Gastrocnemius medialis (tissue), 4 donors: Measurements from ENCODE around the gene TEX19. TPM values are rescaled to one million over a fixed set of nuclear protein-coding genes. Genes with fewer than 3 reads are reported as not detected.

ENCODE experiments used
- ATAC-seq, 2 donors: fragments of 150-250 bp; one replicate each; pipeline ENCODE4 v1.9.1; 2016
- DNase-seq, 2 donors: peaks; one replicate each; pipeline ENCODE4 v3.0.0-alpha.2; 2019
- H3K27ac ChIP-seq, 4 donors: fragments of 200-600 bp; sonication (generic); 1 replicate in 1 of 4; 2 replicates in 3 of 4; pipeline ENCODE4 v1.5.1; 2016 to 2018; ENCODE audit warnings: mild to moderate bottlenecking in 2 of 4, moderate library complexity in 1 of 4
- H3K27me3 ChIP-seq, 3 donors: fragments of 200-600 bp; sonication (generic) in 2 of 3; 1 replicate in 1 of 3; 2 replicates in 2 of 3; pipeline versions ENCODE4 v1.5.1 to v1.6.0; 2016 to 2019; ENCODE audit warnings: mild to moderate bottlenecking in 1 of 3, moderate library complexity in 1 of 3
- H3K36me3 ChIP-seq, 2 donors: fragments of 200-600 bp; sonication (generic) in 1 of 2; one replicate each; pipeline ENCODE4 v1.5.1; 2017 to 2018
- H3K4me1 ChIP-seq, 2 donors: fragments of 200-600 bp; sonication (generic) in 1 of 2; one replicate each; pipeline ENCODE4 v1.5.1; 2016 to 2017; ENCODE audit warnings: mild to moderate bottlenecking in 2 of 2
- H3K4me3 ChIP-seq, 4 donors: fragments of 200-600 bp; sonication (generic) in 3 of 4; 1 replicate in 1 of 4; 2 replicates in 3 of 4; pipeline ENCODE4 v1.5.1; 2016 to 2019; ENCODE audit warnings: mild to moderate bottlenecking in 2 of 4
- H3K9me3 ChIP-seq, 3 donors: fragments of 200-600 bp; sonication (generic) in 2 of 3; 1 replicate in 1 of 3; 2 replicates in 2 of 3; pipeline ENCODE4 v1.5.1; 2016 to 2019
- CTCF ChIP-seq, 5 experiments: fragments of 450-650 bp in 3 of 5; fragments of 200-600 bp in 2 of 5; sonication (generic) in 2 of 5; IDR thresholded peaks in 4 of 5; conservative IDR thresholded peaks in 1 of 5; 1 replicate in 4 of 5; 2 replicates in 1 of 5; pipeline ENCODE4 v1.5.1; 2016 to 2019; ENCODE audit warnings: antibody characterized with exemption in 5 of 5, mild to moderate bottlenecking in 3 of 5, moderate library complexity in 3 of 5
- POLR2A ChIP-seq, 2 donors: fragments of 450-650 bp; IDR thresholded peaks; one replicate each; pipeline ENCODE4 v1.6.1; 2017; ENCODE audit warnings: antibody characterized with exemption in 2 of 2, mild to moderate bottlenecking in 2 of 2, moderate library complexity in 2 of 2
- in situ Hi-C, 4 donors: fragments of 200-750 bp; cut with MboI; loops; one replicate each; pipeline versions ENCODE4 v1.15.0 to v1.8.0; 2017; ENCODE audit warnings: low sequenced_read_pairs in 4 of 4
- intact Hi-C: fragments of 100-400 bp; cut with DNase I; formaldehyde crosslinking; loops from one replicate; pipeline ENCODE4 v1.15.1; 2023; ENCODE audit warnings: low total_unique reads
- total RNA-seq, 4 donors: library from RNA; depleted of rRNA; stranded (reverse); fragments of >200 nt; gene quantifications; one replicate each; pipeline versions ENCODE4 v1.1.0 to v1.2.3, GENCODE V29; 2016

TEX19 gene
- total RNA-seq, 4 donors from 2014 or later, result 0.40 TPM; not detected in 3

GRCh38 chr17:82316651-82317393 is 42.2 kb upstream of the TEX19 start:
- intact Hi-C loops (no loop called here), in situ Hi-C loops (no loop called here)
- Histone ChIP-seq H3K4me3 (no peak overlapping the region), H3K9me3 (no peaks in the 10 kb centered on the region), H3K27ac (no peak overlapping the region), H3K36me3 (no peaks in the 10 kb centered on the region), H3K27me3 (peaks cover 17 to 29% (median 22%) of the 10 kb centered on the region in 3 donors), H3K4me1 (no peaks in the 10 kb centered on the region)
- DNase-seq (no peak), ATAC-seq (no peak)
- no peak for TF ChIP-seq POLR2A (IDR thresholded peaks at IDR 0.05)
- no peak for TF ChIP-seq CTCF (IDR thresholded peaks at IDR 0.05 in 4 of 5, conservative IDR thresholded peaks at IDR 0.05 in 1 of 5)

GRCh38 chr17:82317394-82318168 is 41.5 kb upstream of the TEX19 start, which contains the start of gene CD7:
Gene CD7 (minus strand): TSS chr17:82317608. CDS start chr17:82317495, 113 bp downstream.
- Histone ChIP-seq H3K36me3 (no peaks in the 10 kb centered on the region), H3K4me1 (no peaks in the 10 kb centered on the region), H3K27ac (no peak within 1 kb of the TSS), H3K9me3 (no peaks in the 10 kb centered on the region), H3K4me3 (no peak within 1 kb of the TSS), H3K27me3 (peaks cover 17 to 29% (median 22%) of the 10 kb centered on the region in 3 donors)
- ATAC-seq (no peak), DNase-seq (no peak)
- in situ Hi-C loops, result no loop called here
- TF ChIP-seq POLR2A (IDR thresholded peaks at IDR 0.05) (no peak), CTCF (IDR thresholded peaks at IDR 0.05 in 4 of 5, conservative IDR thresholded peaks at IDR 0.05 in 1 of 5) (no peak)
- intact Hi-C loops, result no loop called here

GRCh38 chr17:82318169-82318498 is 40.9 kb upstream of the TEX19 start:
- Histone ChIP-seq H3K4me3 (no peak overlapping the region), H3K9me3 (no peaks in the 10 kb centered on the region), H3K36me3 (no peaks in the 10 kb centered on the region), H3K27ac (no peak overlapping the region), H3K27me3 (peaks cover 17 to 29% (median 22%) of the 10 kb centered on the region in 3 donors), H3K4me1 (no peaks in the 10 kb centered on the region)
- DNase-seq (no peak), ATAC-seq (no peak)
- intact Hi-C loops, result no loop called here
- TF ChIP-seq CTCF (IDR thresholded peaks at IDR 0.05 in 4 of 5, conservative IDR thresholded peaks at IDR 0.05 in 1 of 5), result no peak
- no peak for TF ChIP-seq POLR2A (IDR thresholded peaks at IDR 0.05)
- in situ Hi-C loops, result no loop called here

- H3K9me3 ChIP-seq, result no peaks in the 10 kb centered on the region
- peaks cover 16 to 24% (median 17%) of the 10 kb centered on the region in 3 donors for H3K27me3 ChIP-seq
- H3K4me1 ChIP-seq, result no peaks in the 10 kb centered on the region
- intact Hi-C loops, result no loop called here
- no peak overlapping the region for H3K4me3 ChIP-seq
- no peak overlapping the region for H3K27ac ChIP-seq
- H3K36me3 ChIP-seq, result no peaks in the 10 kb centered on the region
- ATAC-seq, result no peak
- DNase-seq, result no peak
- in situ Hi-C loops, result no loop called here
- TF ChIP-seq CTCF (IDR thresholded peaks at IDR 0.05 in 4 of 5, conservative IDR thresholded peaks at IDR 0.05 in 1 of 5), result no peak
- TF ChIP-seq POLR2A (IDR thresholded peaks at IDR 0.05), result no peak
Observed at GRCh38 chr17:82318772-82319606, 40.1 kb upstream of the TEX19 start.
